ENCODE data around the gene ZNF670.

Gene ZNF670

DNA sequence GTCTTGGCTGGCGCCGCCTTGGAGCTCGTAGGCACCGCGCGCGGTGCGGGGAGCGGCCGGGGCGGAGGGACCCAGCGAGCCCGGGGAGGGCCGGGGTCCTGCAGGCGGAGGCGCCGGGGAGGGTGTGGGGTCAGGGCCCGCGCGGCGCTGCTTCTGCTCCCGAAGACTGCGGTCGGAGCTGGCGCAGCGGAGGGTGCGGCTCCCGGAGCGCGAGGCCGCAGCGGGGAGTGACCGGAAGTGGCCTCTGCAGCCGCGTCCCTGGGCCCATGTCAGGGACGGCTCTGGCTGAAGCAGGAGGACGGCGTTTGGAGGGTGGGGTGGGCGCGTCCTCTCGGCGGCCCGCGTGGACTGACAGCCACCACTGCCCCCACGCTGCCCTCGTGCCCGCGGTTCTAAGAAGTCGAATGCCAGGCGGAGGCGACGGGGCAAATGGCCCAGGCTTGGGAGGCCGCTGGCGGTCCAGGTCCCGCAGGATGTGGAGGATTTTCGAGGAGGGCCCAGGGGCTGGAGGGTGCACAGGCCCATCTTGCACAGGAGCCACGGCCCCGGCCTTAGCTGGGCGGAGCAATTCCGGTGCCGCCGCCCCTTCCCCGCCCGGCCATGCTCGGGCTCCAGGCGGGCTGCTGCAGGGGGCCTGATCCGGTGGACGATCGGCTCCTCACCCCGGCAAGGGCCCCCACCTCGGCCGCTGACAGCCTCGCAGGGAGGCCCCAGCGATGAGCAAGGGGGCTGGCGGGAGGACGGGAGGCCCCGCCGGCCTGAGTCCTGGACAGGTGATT is 33.3 kb upstream of the ZNF670 start:
- H3K9me3 ChIP-seq (ENCODE audit: severe bottlenecking): no peaks in the 10 kb centered on the region
- no peaks in the 10 kb centered on the region for H3K36me3 ChIP-seq (ENCODE audit: low read depth)
- ATAC-seq (ENCODE audit: low read depth) (peak; percentile 64), DNase-seq (ENCODE audit: low spot score) (no peak)
- TF ChIP-seq, protein P1, sequence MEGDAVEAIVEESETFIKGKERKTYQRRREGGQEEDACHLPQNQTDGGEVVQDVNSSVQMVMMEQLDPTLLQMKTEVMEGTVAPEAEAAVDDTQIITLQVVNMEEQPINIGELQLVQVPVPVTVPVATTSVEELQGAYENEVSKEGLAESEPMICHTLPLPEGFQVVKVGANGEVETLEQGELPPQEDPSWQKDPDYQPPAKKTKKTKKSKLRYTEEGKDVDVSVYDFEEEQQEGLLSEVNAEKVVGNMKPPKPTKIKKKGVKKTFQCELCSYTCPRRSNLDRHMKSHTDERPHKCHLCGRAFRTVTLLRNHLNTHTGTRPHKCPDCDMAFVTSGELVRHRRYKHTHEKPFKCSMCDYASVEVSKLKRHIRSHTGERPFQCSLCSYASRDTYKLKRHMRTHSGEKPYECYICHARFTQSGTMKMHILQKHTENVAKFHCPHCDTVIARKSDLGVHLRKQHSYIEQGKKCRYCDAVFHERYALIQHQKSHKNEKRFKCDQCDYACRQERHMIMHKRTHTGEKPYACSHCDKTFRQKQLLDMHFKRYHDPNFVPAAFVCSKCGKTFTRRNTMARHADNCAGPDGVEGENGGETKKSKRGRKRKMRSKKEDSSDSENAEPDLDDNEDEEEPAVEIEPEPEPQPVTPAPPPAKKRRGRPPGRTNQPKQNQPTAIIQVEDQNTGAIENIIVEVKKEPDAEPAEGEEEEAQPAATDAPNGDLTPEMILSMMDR (IDR thresholded peaks at IDR 0.05; ENCODE audit: poor library complexity, severe bottlenecking): no peak
- H3K27ac ChIP-seq (ENCODE audit: poor library complexity, severe bottlenecking): peak overlapping the region; percentile 20
- peak overlapping the region; percentile 47 for H3K4me3 ChIP-seq (ENCODE audit: severe bottlenecking)
- no peaks in the 10 kb centered on the region for H3K27me3 ChIP-seq (ENCODE audit: insufficient read depth, poor library complexity, severe bottlenecking)
- H3K4me1 ChIP-seq (ENCODE audit: insufficient read depth, poor library complexity, severe bottlenecking): no peaks in the 10 kb centered on the region

DNA sequence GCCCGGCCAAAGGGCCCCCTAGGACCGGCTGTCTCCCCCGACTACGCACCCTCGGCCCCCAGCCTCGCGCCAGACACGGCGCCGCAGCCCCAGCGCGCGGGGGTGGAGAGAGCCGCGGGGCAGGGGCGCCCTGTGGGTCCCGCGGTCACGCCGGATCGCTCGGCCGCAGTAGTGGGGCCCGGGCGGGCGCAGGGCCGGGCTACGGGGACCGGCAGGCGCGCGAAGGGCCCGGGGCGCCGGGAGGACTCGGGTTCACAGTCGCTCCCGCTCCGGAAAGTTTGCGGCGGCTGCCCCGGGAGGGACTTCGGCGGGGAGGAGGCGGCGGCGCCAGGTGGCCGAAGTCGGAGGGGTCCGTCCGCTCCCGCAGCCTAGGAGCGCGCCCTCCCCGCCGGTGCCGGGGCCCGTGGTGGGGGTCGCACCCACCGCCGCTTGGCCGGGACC is 32.7 kb upstream of the ZNF670 start:
- TF ChIP-seq, protein P1 (IDR thresholded peaks at IDR 0.05; ENCODE audit: poor library complexity, severe bottlenecking): no peak
- no peak for DNase-seq (ENCODE audit: low spot score)
- peak; percentile 24; the same call in 2 of the 3 replicates for ATAC-seq (ENCODE audit: low read depth)
- Histone ChIP-seq H3K4me1 (ENCODE audit: insufficient read depth, poor library complexity, severe bottlenecking) (no peaks in the 10 kb centered on the region), H3K4me3 (ENCODE audit: severe bottlenecking) (peak overlapping the region; percentile 47), H3K27me3 (ENCODE audit: insufficient read depth, poor library complexity, severe bottlenecking) (no peaks in the 10 kb centered on the region), H3K36me3 (ENCODE audit: low read depth) (no peaks in the 10 kb centered on the region), H3K9me3 (ENCODE audit: severe bottlenecking) (no peaks in the 10 kb centered on the region), H3K27ac (ENCODE audit: poor library complexity, severe bottlenecking) (peak overlapping the region; percentile 20)

DNA sequence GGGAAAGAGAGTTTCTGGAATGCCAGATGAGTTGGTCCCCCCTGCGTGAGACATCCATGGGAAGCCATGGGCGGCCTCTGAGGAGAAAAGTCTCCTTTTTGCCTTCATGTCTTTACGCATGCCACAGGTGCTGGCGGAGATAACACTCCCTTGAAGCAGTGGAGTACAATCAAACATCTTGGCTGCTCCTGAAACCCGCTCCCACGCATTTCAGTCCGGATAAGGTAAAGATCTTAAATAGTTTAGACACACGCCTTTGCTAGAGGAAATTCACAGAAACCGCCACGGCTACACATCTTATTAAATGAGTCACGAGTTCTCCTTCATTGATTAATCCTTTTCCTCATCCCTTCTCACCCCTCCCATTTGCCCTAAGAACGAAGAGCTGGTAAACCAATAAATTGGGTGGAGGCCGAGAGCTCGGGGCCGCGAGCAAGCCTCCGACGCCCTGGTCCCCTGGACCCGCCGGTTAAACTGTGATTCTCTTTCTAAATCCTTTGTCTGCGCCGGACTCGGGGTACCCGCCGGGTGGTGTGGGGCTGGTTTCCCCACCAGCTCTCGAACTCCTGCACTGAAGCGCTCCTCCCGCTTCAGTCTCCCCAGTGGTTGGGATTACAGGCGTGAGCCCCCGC is 32.1 kb upstream of the ZNF670 start:
- Histone ChIP-seq H3K9me3 (ENCODE audit: severe bottlenecking) (no peaks in the 10 kb centered on the region), H3K27ac (ENCODE audit: poor library complexity, severe bottlenecking) (peak overlapping the region; percentile 20), H3K27me3 (ENCODE audit: insufficient read depth, poor library complexity, severe bottlenecking) (no peaks in the 10 kb centered on the region), H3K4me1 (ENCODE audit: insufficient read depth, poor library complexity, severe bottlenecking) (no peaks in the 10 kb centered on the region), H3K4me3 (ENCODE audit: severe bottlenecking) (peak overlapping the region; percentile 47), H3K36me3 (ENCODE audit: low read depth) (no peaks in the 10 kb centered on the region)
- TF ChIP-seq, protein P1 (IDR thresholded peaks at IDR 0.05; ENCODE audit: poor library complexity, severe bottlenecking): no peak
- peak; percentile 24; the same call in 2 of the 3 replicates for ATAC-seq (ENCODE audit: low read depth)
- DNase-seq (ENCODE audit: low spot score): no peak

DNA sequence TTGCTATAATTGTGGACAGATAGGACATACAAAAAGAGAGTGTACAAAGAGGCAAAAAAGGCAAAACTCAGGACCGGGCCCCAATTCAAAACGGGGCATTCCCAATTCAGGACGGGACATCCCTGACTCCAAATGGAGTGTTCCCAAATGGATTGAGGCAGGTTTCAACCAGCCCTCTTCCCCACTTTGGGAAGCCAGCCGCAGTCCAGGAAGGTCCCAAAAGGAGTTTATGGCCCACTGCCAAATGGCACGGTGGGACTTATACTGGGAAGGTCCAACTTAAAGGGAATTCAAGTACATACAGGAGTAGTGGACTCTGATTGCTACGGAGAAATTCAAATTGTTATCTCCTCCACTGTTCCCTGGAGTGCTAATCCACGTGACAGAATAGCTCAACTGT is 29.1 kb upstream of the ZNF670 start:
- H3K27me3 ChIP-seq (ENCODE audit: insufficient read depth, poor library complexity, severe bottlenecking): no peaks in the 10 kb centered on the region
- DNase-seq (ENCODE audit: low spot score): no peak
- H3K36me3 ChIP-seq (ENCODE audit: low read depth): peaks cover 4% of the 10 kb centered on the region

More for the DNA sequence above, 29.1 kb upstream of the ZNF670 start:
- ATAC-seq (ENCODE audit: low read depth): no peak
- TF ChIP-seq, protein P1 (IDR thresholded peaks at IDR 0.05; ENCODE audit: poor library complexity, severe bottlenecking): no peak
- no peak overlapping the region for H3K4me3 ChIP-seq (ENCODE audit: severe bottlenecking)
- no peaks in the 10 kb centered on the region for H3K9me3 ChIP-seq (ENCODE audit: severe bottlenecking)
- no peaks in the 10 kb centered on the region for H3K4me1 ChIP-seq (ENCODE audit: insufficient read depth, poor library complexity, severe bottlenecking)
- H3K27ac ChIP-seq (ENCODE audit: poor library complexity, severe bottlenecking): no peak overlapping the region
